Measurements from ENCODE around the gene ESRRA. TPM values are rescaled to one million over a fixed set of nuclear protein-coding genes. Genes with fewer than 3 reads are reported as not detected.

ESRRA gene
- total RNA-seq, 1 experiment from 2014 or later, result 66.9 TPM

DNA sequence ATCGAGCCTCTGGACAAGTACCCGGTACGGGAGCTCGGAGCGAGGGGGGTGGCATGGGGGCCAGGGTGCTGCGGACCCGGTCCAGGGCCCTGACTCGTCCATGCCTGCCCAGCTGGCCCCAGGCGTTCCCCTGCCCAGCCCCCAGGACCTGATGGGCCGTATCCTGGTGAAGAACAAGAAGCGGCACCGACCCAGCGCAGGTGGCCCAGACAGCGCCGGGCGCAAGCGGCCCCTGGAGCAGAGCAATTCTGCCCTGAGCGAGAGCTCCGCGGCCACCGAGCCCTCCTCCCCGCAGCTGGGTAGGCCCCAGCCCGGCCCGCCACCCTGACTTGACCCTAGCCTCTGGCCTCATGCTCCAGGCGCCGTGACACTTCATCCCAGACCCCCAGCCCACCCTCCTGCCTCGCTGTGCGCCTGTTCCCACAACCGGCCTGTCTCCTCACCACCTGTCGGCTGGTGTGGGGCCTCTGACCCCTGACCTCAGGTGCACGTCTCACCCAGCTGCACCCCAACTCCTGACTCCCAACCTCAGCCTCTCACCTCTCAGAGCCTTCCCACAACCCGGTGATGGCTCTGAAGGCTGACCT, 46.3 kb upstream of the ESRRA start:
- POLR2A ChIA-PET, result no interaction called here
- TF ChIP-seq, protein P1, sequence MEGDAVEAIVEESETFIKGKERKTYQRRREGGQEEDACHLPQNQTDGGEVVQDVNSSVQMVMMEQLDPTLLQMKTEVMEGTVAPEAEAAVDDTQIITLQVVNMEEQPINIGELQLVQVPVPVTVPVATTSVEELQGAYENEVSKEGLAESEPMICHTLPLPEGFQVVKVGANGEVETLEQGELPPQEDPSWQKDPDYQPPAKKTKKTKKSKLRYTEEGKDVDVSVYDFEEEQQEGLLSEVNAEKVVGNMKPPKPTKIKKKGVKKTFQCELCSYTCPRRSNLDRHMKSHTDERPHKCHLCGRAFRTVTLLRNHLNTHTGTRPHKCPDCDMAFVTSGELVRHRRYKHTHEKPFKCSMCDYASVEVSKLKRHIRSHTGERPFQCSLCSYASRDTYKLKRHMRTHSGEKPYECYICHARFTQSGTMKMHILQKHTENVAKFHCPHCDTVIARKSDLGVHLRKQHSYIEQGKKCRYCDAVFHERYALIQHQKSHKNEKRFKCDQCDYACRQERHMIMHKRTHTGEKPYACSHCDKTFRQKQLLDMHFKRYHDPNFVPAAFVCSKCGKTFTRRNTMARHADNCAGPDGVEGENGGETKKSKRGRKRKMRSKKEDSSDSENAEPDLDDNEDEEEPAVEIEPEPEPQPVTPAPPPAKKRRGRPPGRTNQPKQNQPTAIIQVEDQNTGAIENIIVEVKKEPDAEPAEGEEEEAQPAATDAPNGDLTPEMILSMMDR (IDR thresholded peaks at IDR 0.05; ENCODE audit: insufficient read depth in 1 of 2, low read depth in 1 of 2, low read length in 1 of 2, severe bottlenecking in 1 of 2, unreplicated experiment in 1 of 2), result no peak
- H3K36me3 Mint-ChIP-seq (ENCODE audit: insufficient read depth, unreplicated experiment), result peaks cover 49% of the 10 kb centered on the region
- peaks cover 4% of the 10 kb centered on the region for H3K36me3 ChIP-seq (ENCODE audit: control insufficient read depth, insufficient read depth, low read length)
- no peak overlapping the region for H3K27ac Mint-ChIP-seq (ENCODE audit: unreplicated experiment)
- no TSS peak for BruUV-seq (replicated peaks)
- CTCF ChIA-PET, result no interaction called here
- no peaks in the 10 kb centered on the region for H3K9me3 Mint-ChIP-seq (ENCODE audit: unreplicated experiment)
- H3K27me3 ChIP-seq (replicated peaks; ENCODE audit: control insufficient read depth, insufficient read depth, low read length), result no peaks in the 10 kb centered on the region
- intact Hi-C loops (cut with micrococcal nuclease; ENCODE audit: unreplicated experiment), result no loop called here
- DNase-seq, result no peak
- H3K4me1 ChIP-seq, result no peaks in the 10 kb centered on the region
- H3K4me3 Mint-ChIP-seq (ENCODE audit: unreplicated experiment), result no peak overlapping the region
- no peaks in the 10 kb centered on the region for H3K27me3 Mint-ChIP-seq (ENCODE audit: insufficient read depth, unreplicated experiment)
- H3K4me3 ChIP-seq (ENCODE audit: low read depth, low read length), result no peak overlapping the region
- H3K4me1 Mint-ChIP-seq (ENCODE audit: low read depth, unreplicated experiment), result peaks cover 8% of the 10 kb centered on the region
- no peaks in the 10 kb centered on the region for H3K9me3 ChIP-seq

DNA sequence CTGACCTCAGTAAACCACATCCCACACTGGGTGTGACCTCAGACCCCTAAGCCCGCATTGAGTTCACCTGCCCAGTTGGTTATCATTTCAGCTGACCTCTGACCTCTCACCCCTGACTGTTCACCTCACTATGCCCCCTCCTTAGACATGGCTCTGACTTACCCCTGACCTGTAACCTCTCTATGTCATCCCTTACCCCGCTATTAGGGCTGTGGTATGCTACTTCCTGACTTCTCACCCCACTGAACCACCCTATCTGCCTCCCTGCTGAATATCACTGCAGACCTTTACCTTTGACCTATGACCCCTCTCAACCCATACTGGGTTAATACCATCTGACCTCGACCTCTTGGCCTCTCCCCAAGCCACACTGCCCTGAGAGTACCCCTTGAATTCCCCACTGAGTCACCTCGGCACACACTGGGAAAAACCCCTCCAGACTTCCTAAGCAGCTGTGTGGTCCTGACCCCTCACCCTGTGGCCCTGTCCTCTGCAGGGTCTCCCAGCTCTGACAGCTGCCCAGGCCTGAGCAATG, 45.7 kb upstream of the ESRRA start:
- ChIA-PET POLR2A (no interaction called here), CTCF (no interaction called here)
- Mint-ChIP-seq H3K27ac (ENCODE audit: unreplicated experiment) (no peak overlapping the region), H3K4me1 (ENCODE audit: low read depth, unreplicated experiment) (peaks cover 8% of the 10 kb centered on the region), H3K36me3 (ENCODE audit: insufficient read depth, unreplicated experiment) (peaks cover 55% of the 10 kb centered on the region), H3K9me3 (ENCODE audit: unreplicated experiment) (no peaks in the 10 kb centered on the region), H3K4me3 (ENCODE audit: unreplicated experiment) (no peak overlapping the region), H3K27me3 (ENCODE audit: insufficient read depth, unreplicated experiment) (no peaks in the 10 kb centered on the region)
- no TSS peak for BruUV-seq (replicated peaks)
- no peaks in the 10 kb centered on the region for H3K4me1 ChIP-seq
- H3K36me3 ChIP-seq (ENCODE audit: control insufficient read depth, insufficient read depth, low read length), result peaks cover 5% of the 10 kb centered on the region
- no peak for DNase-seq
- H3K27me3 ChIP-seq (replicated peaks; ENCODE audit: control insufficient read depth, insufficient read depth, low read length), result no peaks in the 10 kb centered on the region
- H3K9me3 ChIP-seq, result no peaks in the 10 kb centered on the region
- intact Hi-C loops (cut with micrococcal nuclease; ENCODE audit: unreplicated experiment), result no loop called here
- H3K4me3 ChIP-seq (ENCODE audit: low read depth, low read length), result no peak overlapping the region
- TF ChIP-seq, protein P1 (IDR thresholded peaks at IDR 0.05; ENCODE audit: insufficient read depth in 1 of 2, low read depth in 1 of 2, low read length in 1 of 2, severe bottlenecking in 1 of 2, unreplicated experiment in 1 of 2), result no peak

DNA sequence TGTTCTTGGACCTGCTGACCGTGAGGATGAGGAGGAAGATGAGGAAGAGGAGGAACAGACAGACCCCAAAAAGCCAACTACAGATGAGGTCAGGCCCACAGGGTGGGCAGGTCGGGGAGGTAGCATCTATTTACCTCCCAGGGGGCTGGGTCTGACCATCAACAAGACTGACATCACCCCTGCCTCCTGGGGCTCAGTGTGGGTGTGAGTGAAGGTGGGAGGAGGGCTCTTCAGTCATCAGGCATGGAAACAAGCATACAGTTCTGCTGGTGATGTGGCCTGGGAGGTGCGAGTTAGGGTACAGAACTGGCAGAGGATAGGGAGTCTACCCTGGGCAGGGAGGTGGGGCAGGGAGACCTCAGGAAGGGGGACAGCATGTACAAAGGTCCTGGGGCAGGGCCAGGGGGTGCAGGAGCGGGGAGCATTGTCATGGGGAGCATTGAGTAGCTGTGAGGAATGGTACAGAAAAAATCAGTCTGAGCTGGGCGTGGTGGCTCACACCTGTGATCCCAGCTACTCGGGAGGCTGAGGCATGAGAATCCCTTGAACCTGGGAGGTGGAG, 45.1 kb upstream of the ESRRA start:
- H3K4me3 Mint-ChIP-seq (ENCODE audit: unreplicated experiment), result no peak overlapping the region
- POLR2A ChIA-PET, result no interaction called here
- no peaks in the 10 kb centered on the region for H3K9me3 Mint-ChIP-seq (ENCODE audit: unreplicated experiment)
- Histone ChIP-seq H3K27me3 (replicated peaks; ENCODE audit: control insufficient read depth, insufficient read depth, low read length) (no peaks in the 10 kb centered on the region), H3K4me3 (ENCODE audit: low read depth, low read length) (no peak overlapping the region), H3K36me3 (ENCODE audit: control insufficient read depth, insufficient read depth, low read length) (peaks cover 3% of the 10 kb centered on the region), H3K9me3 (no peaks in the 10 kb centered on the region), H3K4me1 (no peaks in the 10 kb centered on the region)
- peaks cover 8% of the 10 kb centered on the region for H3K4me1 Mint-ChIP-seq (ENCODE audit: low read depth, unreplicated experiment)
- TF ChIP-seq, protein P1 (IDR thresholded peaks at IDR 0.05; ENCODE audit: insufficient read depth in 1 of 2, low read depth in 1 of 2, low read length in 1 of 2, severe bottlenecking in 1 of 2, unreplicated experiment in 1 of 2), result no peak
- CTCF ChIA-PET, result interaction anchor here (1.5 kb wide), 1 partner anchor 8 kb away, joined by 6 read pairs; no protein-coding TSS in a partner anchor
- DNase-seq, result no peak
- no peak overlapping the region for H3K27ac Mint-ChIP-seq (ENCODE audit: unreplicated experiment)
- no TSS peak for BruUV-seq (replicated peaks)
- peaks cover 57% of the 10 kb centered on the region for H3K36me3 Mint-ChIP-seq (ENCODE audit: insufficient read depth, unreplicated experiment)
- H3K27me3 Mint-ChIP-seq (ENCODE audit: insufficient read depth, unreplicated experiment), result no peaks in the 10 kb centered on the region
- intact Hi-C loops (cut with micrococcal nuclease; ENCODE audit: unreplicated experiment), result no loop called here
